OCI-LY7 (cell line): ENCODE measurements around the gene SELPLG. TPM values are rescaled to one million over a fixed set of nuclear protein-coding genes. Genes with fewer than 3 reads are reported as not detected.

Source experiments
- BruUV-seq: library from RNA; stranded (reverse); fragments of 400-500 nt; replicated peaks from 2 replicates; lab custom pipeline; 2021; lab: Mats Ljungman, UMichigan
- CTCF ChIA-PET: fragments of 300-600 bp; sonication (Branson Sonifier 250); formaldehyde crosslinking; loops from one replicate; lab custom pipeline; 2022; ENCODE audit warnings: antibody characterized with exemption; ENCODE audit not compliant: unreplicated experiment; lab: Charles Lee
- POLR2A ChIA-PET: fragments of 300-600 bp; sonication (Branson Sonifier 250); formaldehyde crosslinking; loops from one replicate; lab custom pipeline; 2022; ENCODE audit warnings: antibody characterized with exemption; lab: Charles Lee
- DNase-seq: peaks from one replicate; pipeline ENCODE4 v3.0.0-alpha.2; 2015; ENCODE audit warnings: low spot score
- H2AFZ ChIP-seq: fragments of 200-600 bp; sonication (generic), shearing (Covaris generic); 2 replicates; pipeline ENCODE4 v1.6.1; 2014; ENCODE audit warnings: mild to moderate bottlenecking, antibody characterized with exemption, low read length, moderate library complexity
- H3K27ac ChIP-seq: fragments of 200-600 bp; sonication (generic); 2 replicates; pipeline ENCODE4 v1.5.1; 2014; ENCODE audit warnings: mixed run types, low read depth, mild to moderate bottlenecking, moderate library complexity, low read length, inconsistent platforms; ENCODE audit not compliant: poor library complexity, severe bottlenecking
- H3K36me3 ChIP-seq: fragments of 200-600 bp; sonication (generic); 2 replicates; pipeline ENCODE4 v1.6.1; 2014; ENCODE audit warnings: mild to moderate bottlenecking, antibody characterized with exemption, low read length, moderate library complexity, mixed read lengths; ENCODE audit not compliant: insufficient read depth
- H3K4me1 ChIP-seq: fragments of 200-600 bp; sonication (generic); 2 replicates; pipeline ENCODE4 v1.5.1; 2014; ENCODE audit warnings: mild to moderate bottlenecking, low read length; ENCODE audit not compliant: insufficient read depth, poor library complexity, severe bottlenecking
- H3K4me2 ChIP-seq: fragments of 200-600 bp; sonication (generic); 2 replicates; pipeline ENCODE4 v1.6.1; 2014; ENCODE audit warnings: mild to moderate bottlenecking, low read length
- H3K4me3 ChIP-seq: fragments of 200-600 bp; sonication (generic); 2 replicates; pipeline ENCODE4 v1.5.1; 2014; ENCODE audit warnings: mild to moderate bottlenecking, low read depth, low read length; ENCODE audit not compliant: poor library complexity, severe bottlenecking
- H3K79me2 ChIP-seq: fragments of 200-600 bp; sonication (generic); 2 replicates; pipeline ENCODE4 v1.6.1; 2016; ENCODE audit warnings: low read depth, mild to moderate bottlenecking, low read length, moderate library complexity, mixed read lengths; ENCODE audit not compliant: insufficient read depth
- H3K9me2 ChIP-seq: fragments of 200-600 bp; sonication (generic); 2 replicates; pipeline ENCODE4 v1.6.1; 2016; ENCODE audit warnings: mild to moderate bottlenecking, low read length, mixed read lengths; ENCODE audit not compliant: insufficient read depth
- H3K9me3 ChIP-seq: fragments of 200-600 bp; sonication (generic); 2 replicates; pipeline ENCODE4 v1.6.1; 2014; ENCODE audit warnings: mild to moderate bottlenecking, mixed run types, low read length, mixed read lengths
- H4K20me1 ChIP-seq: fragments of 200-600 bp; sonication (generic); 2 replicates; pipeline ENCODE4 v1.6.1; 2014; ENCODE audit warnings: mild to moderate bottlenecking, antibody characterized with exemption, low read length, moderate library complexity, mixed read lengths; ENCODE audit not compliant: insufficient read depth
- CTCF ChIP-seq: fragments of 200-600 bp; sonication (generic); conservative IDR thresholded peaks from 2 replicates; pipeline ENCODE4 v1.5.1; 2014; ENCODE audit warnings: mild to moderate bottlenecking, antibody characterized with exemption, low read length, moderate library complexity, mixed read lengths
- EZH2phosphoT487 ChIP-seq: fragments of 200-600 bp; sonication (generic); IDR thresholded peaks from 2 replicates; pipeline ENCODE4 v1.6.1; 2018; ENCODE audit warnings: low read depth, borderline replicate concordance, mild to moderate bottlenecking, mixed run types, antibody characterized with exemption, low read length, moderate library complexity, mixed read lengths
- intact Hi-C: fragments of 100-400 bp; cut with micrococcal nuclease; formaldehyde crosslinking; loops from one replicate; pipeline ENCODE4 v1.10.0; 2022; ENCODE audit not compliant: unreplicated experiment
- total RNA-seq, 2 experiments: library from RNA; depleted of rRNA in 1 of 2; stranded (reverse); fragments of >200 nt in 1 of 2; shearing (Covaris generic) in 1 of 2; gene quantifications; 2 replicates each; pipeline ENCODE4 v1.2.3, GENCODE V29; 2014 to 2022

The SELPLG gene
- total RNA-seq, 2 experiments from 2014 or later = 20.0 to 21.0 TPM

DNA sequence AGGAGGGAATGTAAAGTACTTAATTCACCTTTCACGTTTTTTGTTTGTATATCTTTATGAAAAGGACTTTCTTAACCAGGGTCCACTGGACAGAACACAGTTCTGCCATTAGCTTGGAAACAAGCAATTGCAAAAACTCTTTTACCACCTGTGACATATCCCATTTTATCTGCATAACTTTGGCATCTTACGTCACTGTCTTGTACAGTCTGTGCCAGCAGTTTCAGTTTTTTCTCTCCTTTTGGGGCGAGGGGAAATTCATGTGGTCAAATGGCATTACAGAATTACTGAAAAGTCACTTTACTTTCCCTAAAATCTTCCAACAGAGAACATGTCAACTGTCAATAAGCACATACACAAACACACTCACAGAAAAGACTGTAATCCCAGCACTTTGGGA is 43.7 kb upstream of the SELPLG start:
- Histone ChIP-seq H3K9me2 (no peaks in the 10 kb centered on the region), H4K20me1 (no peaks in the 10 kb centered on the region; the same call in 1 of the 2 replicates), H3K36me3 (peaks cover 30% of the 10 kb centered on the region), H3K9me3 (no peaks in the 10 kb centered on the region), H3K27ac (no peak overlapping the region), H2AFZ (no peak overlapping the region), H3K4me2 (no peak overlapping the region), H3K4me3 (no peak overlapping the region), H3K79me2 (peaks cover 32% of the 10 kb centered on the region; the same call in 1 of the 2 replicates), H3K4me1 (peaks cover 11% of the 10 kb centered on the region)
- intact Hi-C loops = no loop called here
- DNase-seq = no peak
- ChIA-PET CTCF (interaction anchor here (0.5 kb wide), 1 partner anchor 12 kb away, joined by 3 read pairs; no protein-coding TSS in a partner anchor), POLR2A (interaction anchor here (0.7 kb wide), 1 partner anchor 155 kb away, joined by 3 read pairs; no protein-coding TSS in a partner anchor)
- TF ChIP-seq EZH2phosphoT487 (no peak), CTCF (no peak)
- no TSS peak for BruUV-seq

GRCh38 chr12:108676707-108677106 is 43.0 kb upstream of the SELPLG start:
- TF ChIP-seq EZH2phosphoT487 (no peak), CTCF (no peak)
- H3K4me1 ChIP-seq = peaks cover 11% of the 10 kb centered on the region
- POLR2A ChIA-PET = no interaction called here
- no peak overlapping the region for H3K4me2 ChIP-seq
- intact Hi-C loops = no loop called here
- peaks cover 25% of the 10 kb centered on the region; the same call in 1 of the 2 replicates for H3K79me2 ChIP-seq
- H3K27ac ChIP-seq = no peak overlapping the region
- no peak for DNase-seq
- H3K36me3 ChIP-seq = peaks cover 36% of the 10 kb centered on the region
- CTCF ChIA-PET = interaction anchor here (0.5 kb wide), 1 partner anchor 12 kb away, joined by 3 read pairs; no protein-coding TSS in a partner anchor
- H2AFZ ChIP-seq = no peak overlapping the region
- H3K9me2 ChIP-seq = no peaks in the 10 kb centered on the region
- H3K4me3 ChIP-seq = no peak overlapping the region
- no peaks in the 10 kb centered on the region; the same call in 1 of the 2 replicates for H4K20me1 ChIP-seq
- BruUV-seq = no TSS peak
- no peaks in the 10 kb centered on the region for H3K9me3 ChIP-seq

- no peak for TF ChIP-seq CTCF
- TF ChIP-seq EZH2phosphoT487 = no peak
- Histone ChIP-seq H2AFZ (no peak overlapping the region), H3K36me3 (peaks cover 37% of the 10 kb centered on the region), H3K79me2 (peaks cover 17% of the 10 kb centered on the region; the same call in 1 of the 2 replicates), H3K9me2 (no peaks in the 10 kb centered on the region), H3K4me3 (no peak overlapping the region), H3K4me1 (peaks cover 11% of the 10 kb centered on the region), H4K20me1 (no peaks in the 10 kb centered on the region; the same call in 1 of the 2 replicates), H3K4me2 (no peak overlapping the region), H3K9me3 (no peaks in the 10 kb centered on the region), H3K27ac (no peak overlapping the region)
- DNase-seq = no peak
- CTCF ChIA-PET = no interaction called here
- intact Hi-C loops = no loop called here
- no TSS peak for BruUV-seq
- POLR2A ChIA-PET = no interaction called here
These were observed 42.1 kb upstream of the SELPLG start for GRCh38 chr12:108675792-108676191.
